ENCODE measurements around the gene ATXN1. TPM values are rescaled to one million over a fixed set of nuclear protein-coding genes. Genes with fewer than 3 reads are reported as not detected.
"Not testable (repeated sequence)": the region's sequence is repeated elsewhere in the genome, so short reads cannot be mapped to it uniquely, and the experiment has no call there.

Gene ATXN1
- polyA plus RNA-seq, 1 donor: 14.7 TPM

DNA sequence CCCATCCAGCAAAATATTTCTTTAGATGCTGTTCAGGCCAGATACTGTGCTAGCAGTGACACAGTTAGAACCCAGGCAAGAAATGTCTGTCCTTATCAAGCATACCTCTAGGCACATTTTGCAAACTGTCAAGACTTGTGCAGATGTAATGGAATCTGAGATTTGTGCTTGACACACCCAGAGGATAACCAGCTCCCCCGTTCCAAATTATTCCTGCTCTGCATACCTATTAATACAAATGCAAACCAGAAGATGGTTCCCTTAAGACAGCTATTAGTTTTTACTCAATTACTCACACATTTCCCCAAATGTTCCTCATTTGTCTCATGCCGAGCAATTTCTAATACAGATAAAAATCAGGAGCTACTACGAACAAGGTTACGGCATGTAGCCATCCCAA lies 40.4 kb downstream of the ATXN1 start:
- DNase-seq (ENCODE audit: low read depth): no peak

DNA sequence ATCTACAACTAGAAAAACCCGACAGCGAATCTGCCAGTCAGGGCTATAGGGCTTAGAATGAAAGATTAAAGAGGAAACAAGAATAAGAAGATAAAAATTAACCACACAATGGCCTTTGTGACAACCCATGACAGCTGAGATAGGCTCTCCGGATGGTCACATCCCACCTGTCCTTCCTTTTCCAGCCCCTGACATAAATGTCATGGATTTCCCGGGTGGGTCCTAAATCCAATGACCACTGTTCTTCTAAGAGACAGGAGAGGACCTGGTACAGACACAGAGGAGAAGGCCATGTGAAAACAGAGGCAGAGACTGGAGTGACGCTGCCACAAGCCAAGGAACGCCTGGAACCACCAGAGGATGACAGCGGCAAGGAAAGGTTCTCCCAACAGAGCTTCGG lies 41.8 kb downstream of the ATXN1 start:
- DNase-seq (ENCODE audit: low read depth): no peak

DNA sequence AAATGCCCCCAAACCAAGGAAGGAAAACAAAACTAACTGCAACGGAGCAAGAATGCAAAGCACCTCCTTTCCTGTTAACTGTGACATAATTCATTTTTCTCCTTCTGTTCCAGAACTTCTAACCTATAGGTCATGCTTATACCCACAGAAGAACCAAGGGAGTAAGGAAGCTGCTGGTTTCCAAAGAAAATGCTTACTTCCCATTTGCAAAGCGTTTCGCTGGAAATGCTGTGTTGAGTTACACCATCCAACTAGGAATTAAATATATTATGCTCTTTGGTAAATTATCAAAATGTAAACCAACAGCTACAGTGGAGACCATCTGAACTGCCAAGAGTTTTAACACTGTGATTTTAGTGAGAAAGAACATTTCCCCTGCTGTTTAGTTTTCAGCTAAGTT lies 42.9 kb downstream of the ATXN1 start:
- no peak for DNase-seq (ENCODE audit: low read depth)

DNA sequence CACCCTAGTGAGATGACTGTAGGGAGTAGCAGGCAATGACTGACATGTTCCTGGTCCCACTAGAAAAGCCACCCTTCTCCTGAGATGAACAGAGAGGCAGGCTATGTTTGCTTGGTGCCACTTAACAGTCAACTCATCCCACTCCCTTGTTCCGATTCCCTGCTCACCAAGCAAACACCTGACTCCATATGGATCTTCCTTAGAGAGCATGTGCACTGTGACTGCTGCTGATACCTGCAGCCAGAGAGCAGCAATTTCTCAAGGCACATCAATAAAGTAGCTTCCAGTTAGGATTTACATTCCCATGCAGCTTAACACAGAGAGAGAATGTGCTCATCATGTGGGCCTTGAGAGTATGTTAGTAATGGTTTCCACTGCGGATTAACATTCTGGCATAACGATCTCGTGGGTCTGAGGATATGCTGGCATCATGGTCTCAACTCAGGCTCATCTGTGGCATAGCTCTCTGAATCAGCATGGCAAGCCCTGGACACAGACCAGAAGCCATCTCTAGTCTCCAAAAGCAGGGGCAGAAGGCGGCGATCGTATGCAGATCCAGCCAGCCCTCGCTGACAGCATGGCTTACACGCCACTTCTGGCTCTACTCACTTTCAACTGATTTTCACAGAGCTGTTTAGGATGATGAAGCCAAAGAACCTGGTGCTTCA lies 43.9 kb downstream of the ATXN1 start:
- no peak for DNase-seq (ENCODE audit: low read depth)

DNA sequence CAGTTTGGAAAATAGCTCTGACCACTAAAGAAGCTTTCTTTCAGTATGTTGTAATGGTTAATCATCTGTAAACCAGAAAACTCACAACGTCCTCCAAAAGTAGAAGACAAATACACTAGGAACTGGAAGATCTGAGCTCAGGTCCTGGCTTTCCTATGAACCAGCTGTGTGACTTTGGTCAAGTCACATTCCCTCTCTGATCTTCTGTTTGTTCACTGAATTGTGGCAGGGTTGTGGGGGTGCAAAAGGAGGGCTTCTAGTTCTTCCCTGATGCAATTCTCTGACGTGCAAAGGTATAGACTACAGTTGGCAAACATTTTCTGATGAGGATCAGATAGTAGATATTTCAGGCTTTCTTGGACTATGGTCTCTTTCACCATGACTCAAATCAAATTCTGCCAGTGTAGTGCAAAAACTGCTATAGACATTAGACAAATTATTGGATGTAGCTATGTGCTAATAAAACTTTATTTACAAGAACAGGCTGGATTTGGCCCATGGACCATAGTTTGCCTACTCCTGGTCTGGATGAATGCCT lies 44.9 kb downstream of the ATXN1 start:
- no peak for DNase-seq (ENCODE audit: low read depth)

DNA sequence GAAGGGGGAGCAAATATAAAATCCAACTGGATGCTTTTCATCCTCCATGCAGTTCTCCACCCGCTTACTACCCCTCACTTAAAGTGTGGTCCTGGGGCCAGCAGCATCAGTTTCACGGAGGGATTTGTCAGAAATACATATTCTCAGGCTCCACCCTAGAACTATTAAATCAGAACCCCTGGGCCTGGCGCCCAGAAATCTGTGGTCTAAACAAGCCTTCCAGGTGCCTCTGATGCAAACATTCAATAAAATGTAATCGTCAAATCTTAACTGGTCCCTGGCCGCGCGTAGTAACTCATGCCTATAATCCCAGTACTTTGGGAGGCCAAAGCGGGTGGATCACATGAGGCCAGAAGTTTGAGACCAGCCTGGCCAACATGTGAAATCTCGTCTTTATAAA lies 47.7 kb downstream of the ATXN1 start:
- DNase-seq (ENCODE audit: low read depth): no peak

DNA sequence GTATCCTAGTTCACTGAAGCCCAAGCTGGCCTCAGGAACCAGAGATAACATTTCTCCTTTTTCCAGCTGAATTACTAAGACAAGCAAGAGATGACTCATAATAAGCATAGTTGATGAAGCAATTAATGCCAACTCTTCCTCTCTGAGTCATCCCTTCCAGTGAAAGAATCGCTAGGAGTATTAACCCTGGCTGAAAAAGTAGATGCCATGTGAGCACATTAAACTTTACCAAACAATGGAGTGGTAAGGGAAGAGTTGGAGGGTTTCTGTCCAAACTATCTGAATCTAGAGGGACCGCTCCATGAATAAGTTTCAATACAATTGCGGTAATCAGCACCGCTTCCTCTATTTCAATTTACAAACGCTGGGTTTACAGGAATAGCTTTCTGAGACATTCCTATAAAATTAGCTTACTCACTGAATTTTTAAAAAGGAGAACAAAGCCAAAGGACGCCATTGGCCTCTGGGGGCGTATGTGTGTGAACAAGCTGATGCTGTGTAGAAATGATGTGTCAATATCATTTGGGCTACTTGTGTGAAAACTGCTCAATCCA lies 48.3 kb downstream of the ATXN1 start:
- DNase-seq (ENCODE audit: low read depth): no peak

DNA sequence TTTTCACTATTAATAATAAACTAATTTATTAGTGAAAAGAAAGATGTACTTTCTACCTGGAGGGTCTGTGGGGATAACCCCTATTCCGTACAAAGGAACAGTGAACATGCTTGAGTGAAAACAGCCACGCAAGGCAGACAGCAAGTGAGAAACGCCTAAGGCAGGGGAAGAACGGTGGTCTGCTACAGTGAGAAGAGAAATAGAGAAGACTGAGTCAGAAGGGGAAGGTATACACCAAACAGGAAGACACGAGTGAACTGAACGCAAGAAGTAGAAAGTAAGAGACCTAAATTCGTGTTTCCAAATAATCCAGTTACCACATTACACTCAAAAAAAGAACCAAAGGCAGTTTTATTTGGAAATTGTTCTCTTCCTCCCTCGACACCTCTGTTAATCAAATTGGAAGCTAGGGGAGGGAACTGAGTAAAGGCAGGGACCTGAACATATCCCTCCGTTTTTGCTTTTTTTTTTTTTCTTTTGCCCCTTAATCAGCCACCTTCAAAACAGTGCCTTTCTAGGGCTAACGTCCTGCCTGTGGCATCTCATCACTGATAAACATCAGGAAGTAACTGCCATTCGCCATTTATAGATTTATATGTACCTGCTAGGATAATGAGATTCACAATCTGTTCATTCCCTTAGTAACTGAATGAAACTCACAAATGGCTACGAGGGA lies 48.9 kb downstream of the ATXN1 start:
- DNase-seq (ENCODE audit: low read depth): no peak

DNA sequence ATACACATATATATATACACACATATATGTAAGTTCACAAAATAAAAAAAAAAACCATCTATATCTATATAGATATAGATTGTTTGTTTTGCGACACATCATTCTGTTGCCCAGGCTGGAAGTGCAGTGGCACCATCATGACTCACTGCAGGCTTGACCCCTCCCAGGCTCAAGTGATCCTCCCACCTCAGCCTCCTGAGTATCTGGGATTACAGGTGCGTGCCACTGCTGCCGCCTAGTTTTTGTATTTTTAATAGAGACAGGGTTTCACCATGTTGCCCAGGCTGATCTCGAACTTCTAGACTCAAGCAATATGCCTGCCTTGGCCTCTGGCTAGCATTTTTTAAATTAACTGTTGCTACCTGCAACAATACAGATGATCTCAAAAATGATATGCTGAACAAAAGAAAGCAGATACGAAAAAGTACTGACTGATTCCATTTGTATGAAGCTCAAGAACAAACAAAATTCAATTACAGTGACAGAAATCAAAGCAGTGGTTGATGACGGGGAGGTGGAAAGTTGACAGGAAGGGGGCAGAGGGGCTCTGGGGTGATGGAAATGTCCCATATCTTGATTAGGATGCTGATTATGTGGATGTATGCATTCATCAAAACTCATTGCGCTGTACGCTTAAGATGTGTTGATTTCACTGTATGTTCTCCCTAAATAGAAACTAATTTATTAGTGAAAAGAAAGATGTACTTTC lies 49.6 kb downstream of the ATXN1 start:
- DNase-seq (ENCODE audit: low read depth): no peak

DNA sequence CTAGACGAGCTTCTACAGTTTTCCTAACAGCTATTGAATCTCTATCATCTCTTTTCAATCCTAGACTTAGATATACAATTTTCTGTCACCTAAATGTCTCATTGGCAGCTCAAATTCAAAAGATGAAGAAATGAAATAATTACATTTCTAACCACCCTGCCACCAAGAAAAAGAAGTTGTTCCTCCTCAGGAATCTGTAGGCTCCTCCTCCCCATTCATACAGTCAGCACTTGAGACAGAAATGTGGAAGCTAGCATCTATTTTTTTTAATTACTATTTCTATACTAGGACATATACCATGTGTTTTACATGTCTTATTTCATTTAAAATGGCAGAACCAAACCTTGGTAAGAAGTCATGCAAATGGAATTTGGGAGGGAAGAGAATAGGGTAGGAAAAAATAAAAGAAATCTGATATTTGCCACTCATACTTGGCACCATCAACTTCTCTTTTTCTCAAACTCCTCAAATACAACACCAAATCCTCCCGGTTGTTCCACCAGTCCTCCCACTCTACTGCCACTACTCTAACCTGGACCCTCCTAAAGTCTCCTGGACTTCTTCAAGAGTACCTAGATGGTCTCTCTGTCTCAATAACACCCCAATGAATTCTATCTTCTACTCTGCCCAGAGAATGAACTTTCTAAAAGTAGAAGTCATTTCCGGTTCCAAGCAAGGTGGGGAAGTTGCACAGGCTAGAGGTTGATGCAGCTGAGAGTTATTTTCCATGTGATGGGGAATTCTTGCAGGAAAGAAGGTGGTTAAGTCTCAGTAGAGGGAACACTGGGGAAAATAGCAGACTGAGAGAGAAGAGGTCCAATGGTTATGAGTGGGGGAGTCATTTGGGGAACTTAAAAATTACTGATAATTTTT lies 54.1 kb downstream of the ATXN1 start:
- DNase-seq (ENCODE audit: low read depth): no peak

DNA sequence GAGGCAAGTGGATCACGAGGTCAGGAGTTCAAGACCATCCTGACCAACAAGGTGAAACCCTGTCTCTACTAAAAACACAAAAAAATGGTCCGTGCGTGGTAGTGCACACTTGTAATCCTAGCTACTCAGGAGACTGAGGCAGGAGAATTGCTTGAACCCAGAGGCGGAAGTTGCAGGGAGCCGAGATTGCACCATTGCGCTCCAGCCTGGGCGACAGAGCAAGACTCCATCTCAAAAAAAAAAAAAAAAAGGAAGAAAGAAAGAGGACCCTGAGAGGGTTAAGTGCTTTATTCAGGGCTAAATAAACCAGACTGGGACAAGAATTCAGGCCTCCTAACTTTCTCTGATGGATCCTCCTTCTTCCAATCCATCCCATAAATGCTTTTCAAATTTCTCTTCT lies 54.8 kb downstream of the ATXN1 start:
- not testable (repeated sequence) for DNase-seq (ENCODE audit: low read depth)

DNA sequence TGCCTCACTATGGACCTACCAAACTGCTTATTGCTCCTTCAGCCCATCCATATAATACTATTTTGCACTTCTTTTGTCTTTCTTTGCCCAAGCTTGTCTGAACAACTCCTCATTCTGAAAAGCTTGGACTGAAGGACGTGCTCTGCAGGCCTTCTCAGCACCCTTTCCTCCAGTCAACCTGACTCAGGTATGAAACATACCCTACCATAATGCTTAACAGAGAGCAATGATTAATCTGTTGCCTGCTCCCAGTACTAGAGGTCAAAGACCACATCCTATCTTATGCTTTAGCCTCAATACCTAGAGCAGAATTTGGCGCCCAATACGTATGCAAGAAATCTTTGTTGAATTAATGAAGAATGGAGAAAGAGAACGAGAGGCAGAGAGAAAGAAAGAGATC lies 55.2 kb downstream of the ATXN1 start:
- no peak for DNase-seq (ENCODE audit: low read depth)

DNA sequence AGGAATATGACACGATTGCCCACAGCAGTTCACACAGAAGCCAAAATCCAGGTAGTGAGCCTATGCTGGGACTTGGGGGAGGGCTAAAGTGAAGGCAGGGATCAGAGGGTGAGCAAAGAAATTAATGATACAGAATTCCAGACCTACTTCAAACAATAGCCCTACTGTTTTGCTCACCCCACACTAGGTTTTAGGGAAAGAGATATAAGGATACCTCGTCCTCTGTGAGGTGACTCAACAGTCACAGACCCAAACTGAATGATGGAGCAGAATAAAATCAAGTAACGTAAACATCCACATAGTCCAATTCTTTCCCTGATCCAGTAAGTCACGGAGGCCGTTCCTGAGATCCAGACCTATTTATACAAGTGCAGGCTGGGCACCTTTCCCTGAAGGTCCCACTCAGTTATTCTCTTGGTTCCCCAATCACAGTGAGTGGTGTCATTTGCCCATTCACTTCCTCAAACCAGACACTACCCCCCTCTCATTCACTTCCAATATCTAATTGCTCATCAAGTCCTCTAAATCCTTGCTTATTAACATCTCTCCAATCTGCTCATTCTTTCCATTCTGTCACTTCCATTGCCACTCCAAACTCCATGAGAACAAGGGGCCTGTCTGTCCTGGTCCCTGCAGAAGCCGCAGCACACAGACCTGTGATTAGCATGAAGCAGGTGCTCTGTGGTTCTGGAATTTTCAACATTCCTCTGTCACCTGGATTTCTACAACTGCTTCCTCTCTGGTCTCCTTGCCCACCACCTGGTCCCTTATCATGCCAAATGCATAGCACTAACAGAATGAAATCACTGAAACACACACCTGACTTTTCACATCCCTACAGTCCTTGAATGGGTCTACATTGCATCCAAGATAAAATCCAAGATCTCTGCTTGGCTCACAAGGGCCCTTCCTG lies 55.9 kb downstream of the ATXN1 start:
- no peak for DNase-seq (ENCODE audit: low read depth)

DNA sequence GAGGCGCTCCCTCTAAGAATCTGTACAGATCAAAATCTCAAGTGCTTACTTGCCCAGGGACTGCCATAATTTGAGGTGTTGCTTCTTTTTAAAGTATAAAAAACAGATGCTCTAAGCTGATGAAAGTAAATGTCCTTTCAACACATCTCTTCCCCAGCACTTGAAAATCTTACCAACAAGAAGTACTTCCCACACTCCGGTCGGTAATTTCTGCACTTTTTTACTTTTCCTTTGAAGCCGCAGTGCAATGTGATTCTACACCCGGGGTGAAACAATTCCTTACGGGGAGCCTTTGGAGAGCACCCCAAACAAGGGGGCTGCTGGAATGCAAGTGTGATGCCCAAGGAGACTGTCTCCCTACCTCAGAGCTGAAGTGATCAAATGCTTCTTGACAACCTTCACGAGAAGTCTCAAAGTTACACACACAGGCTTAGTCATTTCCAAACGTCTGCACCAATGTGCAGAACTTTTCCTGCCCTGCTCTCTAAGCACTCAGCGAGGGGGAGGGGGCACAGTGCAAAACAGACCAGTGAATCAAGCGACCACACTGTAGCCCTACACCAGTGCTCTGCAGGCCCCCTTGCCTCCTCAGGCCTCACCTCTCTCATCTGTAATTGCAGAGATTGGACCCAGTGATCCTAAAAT lies 56.7 kb downstream of the ATXN1 start:
- no peak for DNase-seq (ENCODE audit: low read depth)

DNA sequence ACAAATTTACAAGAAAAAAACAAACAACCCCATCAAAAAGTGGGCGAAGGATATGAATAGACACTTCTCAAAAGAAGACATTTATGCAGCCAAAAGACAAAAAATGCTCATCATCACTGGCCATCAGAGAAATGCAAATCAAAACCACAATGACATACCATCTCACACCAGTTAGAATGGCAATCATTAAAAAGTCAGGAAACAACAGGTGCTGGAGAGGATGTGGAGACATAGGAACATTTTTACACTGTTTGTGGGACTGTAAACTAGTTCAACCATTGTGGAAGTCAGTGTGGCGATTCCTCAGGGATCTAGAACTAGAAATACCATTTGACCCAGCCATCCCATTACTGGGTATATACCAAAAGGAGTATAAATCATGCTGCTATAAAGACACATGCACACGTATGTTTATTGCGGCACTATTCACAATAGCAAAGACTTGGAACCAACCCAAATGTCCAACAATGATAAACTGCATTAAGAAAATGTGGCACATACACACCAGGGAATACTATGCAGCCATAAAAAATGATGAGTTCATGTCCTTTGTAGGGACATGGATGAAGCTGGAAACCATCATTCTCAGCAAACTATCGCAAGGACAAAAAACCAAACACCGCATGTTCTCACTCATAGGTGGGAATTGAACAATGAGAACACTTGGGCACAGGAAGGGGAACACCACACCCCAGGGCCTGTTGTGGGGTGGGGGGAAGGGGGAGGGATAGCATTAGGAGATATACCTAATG lies 58.5 kb downstream of the ATXN1 start:
- not testable (repeated sequence) for DNase-seq (ENCODE audit: low read depth)

DNA sequence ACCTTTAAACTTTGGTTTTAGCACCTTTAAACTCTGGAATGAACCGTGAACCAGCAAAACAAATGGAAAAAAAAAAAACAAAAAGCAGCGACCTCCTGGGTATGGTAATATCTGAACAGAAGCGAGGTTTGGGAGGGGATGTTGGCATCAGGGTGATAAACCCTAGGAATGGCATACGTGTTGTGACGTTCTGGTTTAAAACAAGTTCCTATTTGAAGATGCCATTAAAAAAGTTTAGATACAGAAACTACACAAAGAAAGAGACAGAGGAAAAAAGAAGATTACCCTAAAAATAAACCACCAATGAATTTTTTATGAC lies 60.4 kb downstream of the ATXN1 start:
- no peak for DNase-seq (ENCODE audit: low read depth)

DNA sequence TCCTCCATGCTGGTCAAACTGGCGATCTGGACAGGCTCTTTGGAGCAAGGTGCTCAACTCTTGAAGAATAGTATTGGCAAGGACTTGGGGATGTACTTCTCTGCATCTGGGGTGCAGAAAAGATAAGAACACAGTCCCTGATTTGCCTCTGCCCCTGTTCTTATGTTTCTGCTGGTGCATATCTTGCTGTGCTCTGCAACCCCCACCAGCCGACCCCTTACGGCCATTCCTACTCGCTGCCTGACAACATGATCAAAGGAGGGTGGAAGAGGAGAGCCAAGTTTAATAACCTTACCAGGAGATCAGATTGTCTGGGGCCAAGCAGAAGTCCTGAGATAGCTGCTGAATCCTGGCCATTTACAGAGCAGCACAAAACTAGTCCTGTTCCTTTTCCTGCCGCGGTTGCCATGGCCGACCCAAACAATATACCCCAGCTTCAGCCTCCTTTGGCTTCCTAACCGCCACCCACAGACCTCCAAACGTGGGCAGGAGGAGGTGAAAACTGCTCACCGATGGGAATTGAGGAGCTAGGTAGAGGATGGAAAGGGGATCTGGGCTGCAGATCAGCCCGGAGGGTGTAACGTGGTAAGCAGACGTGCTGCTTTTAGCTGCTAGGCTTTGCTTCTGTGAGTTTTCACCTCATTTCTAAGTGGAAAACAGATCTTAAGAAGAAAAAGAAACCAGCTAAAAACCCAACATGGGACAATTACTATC lies 60.9 kb downstream of the ATXN1 start:
- DNase-seq (ENCODE audit: low read depth): no peak

DNA sequence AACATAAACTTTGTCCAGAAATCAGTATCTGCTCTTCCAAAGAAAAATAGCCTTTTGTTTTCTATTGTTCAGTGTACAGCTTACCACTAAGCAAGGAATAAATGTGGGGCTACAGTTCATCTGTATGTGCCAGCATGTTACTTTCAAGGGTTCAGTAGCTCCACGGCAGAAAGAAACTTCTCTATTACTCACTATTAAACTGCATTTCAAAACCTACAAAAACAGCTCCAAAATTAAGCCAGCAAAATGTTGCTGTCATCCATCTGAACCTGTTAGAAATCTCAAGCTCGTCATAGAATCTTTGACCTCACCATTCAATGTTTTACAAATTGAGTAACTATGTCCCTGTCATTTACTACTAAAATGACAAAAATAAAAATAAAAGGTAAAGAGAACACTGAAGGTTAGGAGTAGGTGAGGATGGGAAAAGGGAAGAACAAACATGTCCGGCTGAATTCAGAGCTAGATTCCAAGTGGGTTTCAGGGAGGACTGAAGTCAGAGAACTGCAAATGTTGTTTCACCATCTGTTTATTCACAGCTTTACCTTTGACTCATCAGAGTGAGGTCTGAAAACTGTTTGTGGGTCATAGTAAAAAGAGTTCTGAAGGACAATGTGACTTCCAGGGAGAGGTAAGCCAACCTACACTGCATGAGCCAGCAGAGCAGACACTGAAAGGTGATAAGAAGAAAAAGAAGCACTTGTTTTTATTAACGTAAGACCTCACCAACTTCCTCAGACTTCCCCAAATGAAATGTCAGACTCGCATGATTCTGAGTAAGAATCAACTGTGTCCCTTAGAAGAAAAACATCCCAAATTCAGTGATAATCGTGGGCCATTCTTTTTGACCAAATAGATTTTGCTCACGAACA lies 62.0 kb downstream of the ATXN1 start:
- no peak for DNase-seq (ENCODE audit: low read depth)
